SU-DHL-6 (cell line): ENCODE results near the gene EPB41L5.
"Not testable (repeated sequence)": the region's sequence is repeated elsewhere in the genome, so short reads cannot be mapped to it uniquely, and the experiment has no call there.

Source experiments
- H2AFZ ChIP-seq: fragments of 200-600 bp; sonication (generic); 2 replicates; pipeline ENCODE4 v1.6.1; 2014; ENCODE audit warnings: low read depth, mild to moderate bottlenecking, moderate library complexity, mixed read lengths, antibody characterized with exemption, low read length; ENCODE audit not compliant: severe bottlenecking
- H3F3A ChIP-seq: fragments of 200-600 bp; shearing (Covaris generic); 2 replicates; pipeline ENCODE4 v1.6.0; 2016; ENCODE audit warnings: antibody characterized with exemption, mild to moderate bottlenecking; ENCODE audit not compliant: insufficient read depth
- H3K27ac ChIP-seq: fragments of 200-600 bp; sonication (generic); 2 replicates; pipeline ENCODE4 v1.5.1; 2016; ENCODE audit warnings: low read depth, mild to moderate bottlenecking, low read length, moderate library complexity, mixed read lengths
- H3K27me3 ChIP-seq: fragments of 200-600 bp; sonication (generic), shearing (Covaris generic); 2 replicates; pipeline ENCODE4 v1.6.0; 2014; ENCODE audit warnings: mild to moderate bottlenecking, low read length
- H3K36me3 ChIP-seq: fragments of 200-600 bp; sonication (generic); 2 replicates; pipeline ENCODE4 v1.6.1; 2014; ENCODE audit warnings: mild to moderate bottlenecking, low read length, mixed read lengths
- H3K4me2 ChIP-seq: fragments of 300-600, 200-600 bp; shearing (Covaris generic), sonication (generic); 2 replicates; pipeline ENCODE4 v1.6.0; 2014; ENCODE audit warnings: low read length, low read depth, mild to moderate bottlenecking; ENCODE audit not compliant: poor library complexity, severe bottlenecking
- H3K4me3 ChIP-seq: fragments of 200-600 bp; sonication (generic); 2 replicates; pipeline ENCODE4 v1.5.1; 2014; ENCODE audit warnings: antibody characterized with exemption, low read length, mild to moderate bottlenecking, mixed read lengths; ENCODE audit not compliant: insufficient read depth, poor library complexity, severe bottlenecking
- H3K79me2 ChIP-seq: fragments of 200-600 bp; sonication (generic); 2 replicates; pipeline ENCODE4 v1.6.1; 2014; ENCODE audit warnings: mild to moderate bottlenecking, low read length, moderate library complexity; ENCODE audit not compliant: insufficient read depth
- H3K9ac ChIP-seq: fragments of 200-600 bp; sonication (generic); 2 replicates; pipeline ENCODE4 v1.7.0; 2014; ENCODE audit warnings: mild to moderate bottlenecking, low read length
- H3K9me2 ChIP-seq: fragments of 200-600 bp; sonication (generic); replicated peaks from 2 replicates; pipeline ENCODE4 v1.6.1; 2014; ENCODE audit warnings: low read length; ENCODE audit not compliant: insufficient read depth
- H3K9me3 ChIP-seq: fragments of 200-600 bp; sonication (generic); 2 replicates; pipeline ENCODE4 v1.6.1; 2014; ENCODE audit warnings: low read length, mixed read lengths; ENCODE audit not compliant: insufficient read depth
- H4K20me1 ChIP-seq: fragments of 200-600 bp; sonication (generic); 2 replicates; pipeline ENCODE4 v1.6.1; 2014; ENCODE audit warnings: low read depth, mild to moderate bottlenecking, antibody characterized with exemption, low read length, moderate library complexity, mixed read lengths
- CTCF ChIP-seq: fragments of 200-600 bp; sonication (generic); IDR thresholded peaks from one replicate; pipeline ENCODE4 v1.5.1; 2017; ENCODE audit warnings: antibody characterized with exemption, mild to moderate bottlenecking, low read length, moderate library complexity; ENCODE audit not compliant: insufficient read depth, poor library complexity, severe bottlenecking
- EZH2phosphoT487 ChIP-seq: fragments of 200-600 bp; sonication (generic), shearing (Covaris generic); conservative IDR thresholded peaks from 2 replicates; pipeline ENCODE4 v1.6.1; 2018; ENCODE audit warnings: mild to moderate bottlenecking, antibody characterized with exemption, low read length, moderate library complexity, mixed read lengths

The EPB41L5 gene

GRCh38 chr2:120133572-120134244, 120.8 kb downstream of the EPB41L5 start:
- no peaks in the 10 kb centered on the region for H4K20me1 ChIP-seq
- no peaks in the 10 kb centered on the region for H3K9me3 ChIP-seq
- H3K4me2 ChIP-seq: no peak overlapping the region
- no peak overlapping the region for H3K4me3 ChIP-seq
- no peaks in the 10 kb centered on the region for H3K79me2 ChIP-seq
- H3K27ac ChIP-seq: no peak overlapping the region
- H2AFZ ChIP-seq: no peak overlapping the region
- H3K9ac ChIP-seq: no peak overlapping the region
- no peaks in the 10 kb centered on the region for H3K36me3 ChIP-seq
- no peaks in the 10 kb centered on the region for H3F3A ChIP-seq
- no peaks in the 10 kb centered on the region for H3K9me2 ChIP-seq
- TF ChIP-seq EZH2phosphoT487 (no peak), CTCF (no peak)
- no peaks in the 10 kb centered on the region for H3K27me3 ChIP-seq

- Histone ChIP-seq H3K9ac (no peak overlapping the region), H3K27ac (no peak overlapping the region), H3K4me3 (no peak overlapping the region), H3K27me3 (no peaks in the 10 kb centered on the region), H3K9me3 (no peaks in the 10 kb centered on the region), H2AFZ (no peak overlapping the region), H4K20me1 (no peaks in the 10 kb centered on the region), H3K36me3 (no peaks in the 10 kb centered on the region), H3F3A (no peaks in the 10 kb centered on the region), H3K79me2 (no peaks in the 10 kb centered on the region), H3K9me2 (no peaks in the 10 kb centered on the region), H3K4me2 (no peak overlapping the region)
- TF ChIP-seq CTCF (no peak), EZH2phosphoT487 (no peak)
These were observed 121.4 kb downstream of the EPB41L5 start for GRCh38 chr2:120134263-120134662.

- not testable (repeated sequence) for H3K9me2 ChIP-seq, H4K20me1 ChIP-seq, H3K36me3 ChIP-seq, H3K4me3 ChIP-seq, H3K9me3 ChIP-seq, H3F3A ChIP-seq, H3K79me2 ChIP-seq, H3K9ac ChIP-seq, H3K27me3 ChIP-seq, H2AFZ ChIP-seq, H3K4me2 ChIP-seq, H3K27ac ChIP-seq
These were observed 122.1 kb downstream of the EPB41L5 start for GRCh38 chr2:120135013-120135412.

- TF ChIP-seq EZH2phosphoT487: no peak
- no peak for TF ChIP-seq CTCF
- H3K4me2 ChIP-seq: no peak overlapping the region
- H4K20me1 ChIP-seq: no peaks in the 10 kb centered on the region
- H3K9ac ChIP-seq: no peak overlapping the region
- no peaks in the 10 kb centered on the region for H3K79me2 ChIP-seq
- H3K36me3 ChIP-seq: no peaks in the 10 kb centered on the region
- H3F3A ChIP-seq: no peaks in the 10 kb centered on the region
- H3K9me3 ChIP-seq: no peaks in the 10 kb centered on the region
- no peaks in the 10 kb centered on the region for H3K9me2 ChIP-seq
- H3K4me3 ChIP-seq: no peak overlapping the region
- no peak overlapping the region for H3K27ac ChIP-seq
- no peaks in the 10 kb centered on the region for H3K27me3 ChIP-seq
- no peak overlapping the region for H2AFZ ChIP-seq
These were observed 128.0 kb downstream of the EPB41L5 start for GRCh38 chr2:120140866-120141265.
